Prostate gland (tissue), 2 donors: ENCODE results near the gene TUBB4B.

Source experiments
- CTCF ChIP-seq, 4 experiments: fragments of 200-600 bp in 2 of 4; fragments of 450-650 bp in 2 of 4; sonication (generic) in 2 of 4; IDR thresholded peaks; 1 replicate in 3 of 4; 2 replicates in 1 of 4; pipeline ENCODE4 v1.5.1; 2016 to 2019; ENCODE audit warnings: antibody characterized with exemption in 4 of 4, mild to moderate bottlenecking in 2 of 4, moderate library complexity in 2 of 4
- POLR2A ChIP-seq: fragments of 450-650 bp; IDR thresholded peaks from one replicate; pipeline ENCODE4 v1.6.1; 2016; ENCODE audit warnings: antibody characterized with exemption, mild to moderate bottlenecking
- POLR2AphosphoS5 ChIP-seq: sonication (generic); formaldehyde crosslinking; IDR thresholded peaks from one replicate; pipeline ENCODE4 v1.6.1; 2017; ENCODE audit warnings: antibody characterized with exemption

- TF ChIP-seq CTCF (IDR thresholded peaks at IDR 0.05) (peak in 2 of 4 experiments; percentile 39 to 56), POLR2A (peak; percentile 82), POLR2AphosphoS5 (peak; percentile 90)
Measured at GRCh38 chr9:137217276-137218211, 23.5 kb upstream of the TUBB4B start.
